H1 (cell line): ENCODE measurements around the gene SIN3B. TPM values are rescaled to one million over a fixed set of nuclear protein-coding genes. Genes with fewer than 3 reads are reported as not detected.

Source experiments
- CHD1 ChIP-seq: IDR thresholded peaks from 2 replicates; pipeline ENCODE4 v1.6.1; 2012; ENCODE audit warnings: low read depth, low read length, improper control_type of control experiment
- polyA plus RNA-seq, 7 experiments: library from polyadenylated mRNA; depleted of rRNA in 3 of 7; stranded (reverse) in 5 of 7; unstranded in 2 of 7; fragments of >200 nt in 5 of 7; fragments of 200-250 nt in 2 of 7; gene quantifications; 1 replicate in 5 of 7; 2 replicates in 1 of 7; 4 replicates in 1 of 7; pipeline versions ENCODE4 v1.2.1 to v1.2.3, GENCODE V29; 2011 to 2013; ENCODE audit warnings: missing spikeins in 2 of 7, mixed read lengths in 2 of 7
- total RNA-seq: library from RNA; stranded (reverse); fragmentation: NEBNext Ultra II Directional; extraction: Animal tissue kit (Norgen Biotek cat#: 25700); gene quantifications from 2 replicates; pipeline ENCODE4 v1.2.1, GENCODE V29; 2021

The SIN3B gene
- total and polyA plus RNA-seq, 2 of the 8 experiments (the other 6 are each of a cell fraction or from before 2014, with no cell fraction given): 29.5 to 71.1 TPM

- TF ChIP-seq CHD1: no peak
Observed at GRCh38 chr19:16885166-16885565, 56.0 kb downstream of the SIN3B start (continued).
